Memory B cell (primary cell): ENCODE measurements around the gene SAP30L.

Experiments used
- ATAC-seq: fragments of 150-1000 bp; cut with Tn5 transposase; 2 replicates; pipeline ENCODE4 v1.10.0; 2021; ENCODE audit warnings: low read depth, mild to moderate bottlenecking, moderate library complexity
- DNase-seq, 2 donors: peaks; one replicate each; pipeline ENCODE4 v3.0.0; 2022; ENCODE audit warnings: low spot score in 2 of 2
- H3K27ac Mint-ChIP-seq: one replicate; pipeline ENCODE4 v1.8.0; 2022; ENCODE audit warnings: mild to moderate bottlenecking, moderate library complexity, mixed read lengths
- H3K27me3 Mint-ChIP-seq: one replicate; pipeline ENCODE4 v1.8.0; 2022; ENCODE audit warnings: mixed read lengths
- H3K36me3 Mint-ChIP-seq: one replicate; pipeline ENCODE4 v1.8.0; 2022; ENCODE audit warnings: mild to moderate bottlenecking, mixed read lengths
- H3K4me1 Mint-ChIP-seq: one replicate; pipeline ENCODE4 v1.8.0; 2022; ENCODE audit warnings: mixed read lengths
- H3K4me3 Mint-ChIP-seq: one replicate; pipeline ENCODE4 v1.8.0; 2022; ENCODE audit warnings: mild to moderate bottlenecking, moderate library complexity, mixed read lengths
- H3K9me3 Mint-ChIP-seq: one replicate; pipeline ENCODE4 v1.8.0; 2022; ENCODE audit warnings: mixed read lengths

SAP30L gene

GRCh38 chr5:154461531-154461930, 15.7 kb downstream of the SAP30L start:
- Mint-ChIP-seq H3K27ac (no peak overlapping the region), H3K4me1 (peaks cover 5% of the 10 kb centered on the region), H3K9me3 (no peaks in the 10 kb centered on the region), H3K36me3 (peaks cover 11% of the 10 kb centered on the region), H3K4me3 (no peak overlapping the region), H3K27me3 (no peaks in the 10 kb centered on the region)
- DNase-seq (no peak), ATAC-seq (no peak)

- peaks cover 5% of the 10 kb centered on the region for H3K4me1 Mint-ChIP-seq
- ATAC-seq (no peak), DNase-seq (no peak)
- peaks cover 2% of the 10 kb centered on the region for H3K36me3 Mint-ChIP-seq
- no peak overlapping the region for H3K27ac Mint-ChIP-seq
- H3K27me3 Mint-ChIP-seq: peaks cover 4% of the 10 kb centered on the region
- H3K4me3 Mint-ChIP-seq: no peak overlapping the region
- no peaks in the 10 kb centered on the region for H3K9me3 Mint-ChIP-seq
Observed at GRCh38 chr5:154464438-154464837, 18.6 kb downstream of the SAP30L start.

GRCh38 chr5:154465169-154465568, 19.4 kb downstream of the SAP30L start:
- H3K27me3 Mint-ChIP-seq: peaks cover 4% of the 10 kb centered on the region
- no peaks in the 10 kb centered on the region for H3K9me3 Mint-ChIP-seq
- H3K4me1 Mint-ChIP-seq: peaks cover 5% of the 10 kb centered on the region
- H3K4me3 Mint-ChIP-seq: no peak overlapping the region
- H3K36me3 Mint-ChIP-seq: peaks cover 2% of the 10 kb centered on the region
- DNase-seq: no peak
- H3K27ac Mint-ChIP-seq: no peak overlapping the region
- ATAC-seq: no peak

GRCh38 chr5:154466147-154466546, 20.4 kb downstream of the SAP30L start:
- Mint-ChIP-seq H3K27ac (no peak overlapping the region), H3K4me3 (no peak overlapping the region)
- ATAC-seq: no peak

GRCh38 chr5:154466671-154467070, 20.9 kb downstream of the SAP30L start:
- Mint-ChIP-seq H3K36me3 (peaks cover 2% of the 10 kb centered on the region), H3K27ac (no peak overlapping the region), H3K4me3 (no peak overlapping the region), H3K9me3 (no peaks in the 10 kb centered on the region), H3K4me1 (peaks cover 2% of the 10 kb centered on the region), H3K27me3 (peaks cover 9% of the 10 kb centered on the region)
- ATAC-seq: no peak
- DNase-seq: no peak

More at GRCh38 chr5:154466147-154466546, 20.4 kb downstream of the SAP30L start:
- peaks cover 6% of the 10 kb centered on the region for H3K27me3 Mint-ChIP-seq
- no peaks in the 10 kb centered on the region for H3K4me1 Mint-ChIP-seq
- DNase-seq: no peak
- H3K9me3 Mint-ChIP-seq: no peaks in the 10 kb centered on the region
- peaks cover 2% of the 10 kb centered on the region for H3K36me3 Mint-ChIP-seq

- DNase-seq (peak; percentile 71 to 79), ATAC-seq (peak; percentile 97)
- peaks cover 2% of the 10 kb centered on the region for H3K4me1 Mint-ChIP-seq
- peaks cover 9% of the 10 kb centered on the region for H3K27me3 Mint-ChIP-seq
- no peak overlapping the region for H3K4me3 Mint-ChIP-seq
- H3K27ac Mint-ChIP-seq: no peak overlapping the region
- peaks cover 2% of the 10 kb centered on the region for H3K36me3 Mint-ChIP-seq
- no peaks in the 10 kb centered on the region for H3K9me3 Mint-ChIP-seq
Observed at GRCh38 chr5:154467655-154468354, 22.0 kb downstream of the SAP30L start.

GRCh38 chr5:154470137-154470536, 24.3 kb downstream of the SAP30L start:
- Mint-ChIP-seq H3K4me1 (peaks cover 12% of the 10 kb centered on the region), H3K9me3 (peaks cover 2% of the 10 kb centered on the region), H3K27ac (no peak overlapping the region), H3K27me3 (peaks cover 24% of the 10 kb centered on the region), H3K36me3 (peaks cover 2% of the 10 kb centered on the region), H3K4me3 (no peak overlapping the region)
- no peak for DNase-seq
- no peak for ATAC-seq

GRCh38 chr5:154470947-154471870, 25.4 kb downstream of the SAP30L start:
- no peak overlapping the region for H3K4me3 Mint-ChIP-seq
- DNase-seq (no peak), ATAC-seq (no peak)
- H3K4me1 Mint-ChIP-seq: peaks cover 12% of the 10 kb centered on the region
- peaks cover 2% of the 10 kb centered on the region for H3K36me3 Mint-ChIP-seq
- no peak overlapping the region for H3K27ac Mint-ChIP-seq
- H3K9me3 Mint-ChIP-seq: peaks cover 2% of the 10 kb centered on the region
- peaks cover 24% of the 10 kb centered on the region for H3K27me3 Mint-ChIP-seq

GRCh38 chr5:154472871-154473580, 27.2 kb downstream of the SAP30L start:
- peaks cover 2% of the 10 kb centered on the region for H3K36me3 Mint-ChIP-seq
- H3K27ac Mint-ChIP-seq: peak overlapping the region; percentile 60
- no peak overlapping the region for H3K4me3 Mint-ChIP-seq
- DNase-seq: peak in 1 of 2 donors; percentile 27
- H3K4me1 Mint-ChIP-seq: peaks cover 22% of the 10 kb centered on the region
- ATAC-seq: no peak
- peaks cover 25% of the 10 kb centered on the region for H3K27me3 Mint-ChIP-seq
- H3K9me3 Mint-ChIP-seq: peaks cover 2% of the 10 kb centered on the region

GRCh38 chr5:154473581-154474283, 27.9 kb downstream of the SAP30L start:
- peaks cover 25% of the 10 kb centered on the region for H3K27me3 Mint-ChIP-seq
- ATAC-seq (no peak), DNase-seq (peak in 1 of 2 donors; percentile 23)
- H3K27ac Mint-ChIP-seq: peak overlapping the region; percentile 60
- H3K9me3 Mint-ChIP-seq: peaks cover 2% of the 10 kb centered on the region
- H3K4me3 Mint-ChIP-seq: no peak overlapping the region
- peaks cover 2% of the 10 kb centered on the region for H3K36me3 Mint-ChIP-seq
- peaks cover 22% of the 10 kb centered on the region for H3K4me1 Mint-ChIP-seq

GRCh38 chr5:154474396-154475334, 28.9 kb downstream of the SAP30L start:
- H3K4me1 Mint-ChIP-seq: peaks cover 25% of the 10 kb centered on the region
- peak overlapping the region; percentile 49 for H3K27ac Mint-ChIP-seq
- ATAC-seq (no peak), DNase-seq (no peak)
- H3K36me3 Mint-ChIP-seq: peaks cover 6% of the 10 kb centered on the region
- peaks cover 30% of the 10 kb centered on the region for H3K27me3 Mint-ChIP-seq
- H3K4me3 Mint-ChIP-seq: no peak overlapping the region
- H3K9me3 Mint-ChIP-seq: peaks cover 5% of the 10 kb centered on the region

- Mint-ChIP-seq H3K36me3 (peaks cover 6% of the 10 kb centered on the region), H3K27me3 (peaks cover 36% of the 10 kb centered on the region), H3K9me3 (peaks cover 5% of the 10 kb centered on the region), H3K4me1 (peaks cover 31% of the 10 kb centered on the region), H3K4me3 (peak overlapping the region; percentile 43), H3K27ac (peak overlapping the region; percentile 76)
- DNase-seq: peak in 1 of 2 donors; percentile 23
- no peak for ATAC-seq
Observed at GRCh38 chr5:154475591-154476353, 30.0 kb downstream of the SAP30L start.
